Memory B cell (primary cell): ENCODE results near the gene SLC12A7.

ENCODE experiments used
- ATAC-seq: fragments of 150-1000 bp; cut with Tn5 transposase; 2 replicates; pipeline ENCODE4 v1.10.0; 2021; ENCODE audit warnings: low read depth, mild to moderate bottlenecking, moderate library complexity
- DNase-seq, 2 donors: peaks; one replicate each; pipeline ENCODE4 v3.0.0; 2022; ENCODE audit warnings: low spot score in 2 of 2
- H3K27ac Mint-ChIP-seq: one replicate; pipeline ENCODE4 v1.8.0; 2022; ENCODE audit warnings: mild to moderate bottlenecking, moderate library complexity, mixed read lengths
- H3K27me3 Mint-ChIP-seq: one replicate; pipeline ENCODE4 v1.8.0; 2022; ENCODE audit warnings: mixed read lengths
- H3K36me3 Mint-ChIP-seq: one replicate; pipeline ENCODE4 v1.8.0; 2022; ENCODE audit warnings: mild to moderate bottlenecking, mixed read lengths
- H3K4me1 Mint-ChIP-seq: one replicate; pipeline ENCODE4 v1.8.0; 2022; ENCODE audit warnings: mixed read lengths
- H3K4me3 Mint-ChIP-seq: one replicate; pipeline ENCODE4 v1.8.0; 2022; ENCODE audit warnings: mild to moderate bottlenecking, moderate library complexity, mixed read lengths
- H3K9me3 Mint-ChIP-seq: one replicate; pipeline ENCODE4 v1.8.0; 2022; ENCODE audit warnings: mixed read lengths

Gene SLC12A7

GRCh38 chr5:1054018-1054798 is 57.7 kb downstream of the SLC12A7 start:
- Mint-ChIP-seq H3K4me1 (no peaks in the 10 kb centered on the region), H3K9me3 (no peaks in the 10 kb centered on the region), H3K27me3 (no peaks in the 10 kb centered on the region), H3K4me3 (no peak overlapping the region), H3K36me3 (peaks cover 12% of the 10 kb centered on the region), H3K27ac (no peak overlapping the region)
- no peak for DNase-seq
- no peak for ATAC-seq

DNA sequence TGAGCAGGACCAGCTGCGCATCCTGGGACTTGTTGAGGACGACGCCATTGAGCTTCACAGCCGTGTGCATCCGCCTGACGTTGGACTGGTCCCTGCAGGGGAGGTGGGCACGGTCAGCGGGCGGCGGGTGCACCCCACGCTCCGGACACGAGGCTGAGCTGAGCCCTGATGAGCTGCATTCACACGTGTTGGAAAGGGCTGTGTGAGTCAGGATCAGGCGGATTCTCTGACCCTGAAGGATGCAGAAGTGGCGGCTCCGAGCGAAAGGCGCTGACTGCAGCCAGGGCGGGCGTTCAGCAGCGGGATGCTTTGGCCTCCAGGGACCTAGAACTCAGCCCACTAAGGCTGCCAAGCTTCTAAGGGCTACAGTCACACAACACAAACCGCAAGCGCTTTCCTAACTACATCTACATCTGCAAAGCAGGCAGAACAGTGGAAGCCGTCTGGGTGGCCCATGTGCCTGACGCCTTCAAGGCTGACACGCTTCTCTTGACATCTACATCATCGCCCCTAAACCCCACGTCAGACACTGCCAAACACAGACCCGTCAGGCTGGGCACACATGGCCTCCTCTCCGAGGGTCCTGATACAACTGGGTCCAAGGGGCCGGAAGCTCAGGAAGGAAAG is 58.4 kb downstream of the SLC12A7 start:
- DNase-seq (no peak), ATAC-seq (no peak)
- Mint-ChIP-seq H3K27ac (no peak overlapping the region), H3K9me3 (peaks cover under 1% of the 10 kb centered on the region), H3K36me3 (peaks cover 11% of the 10 kb centered on the region), H3K4me1 (peaks cover under 1% of the 10 kb centered on the region), H3K4me3 (no peak overlapping the region), H3K27me3 (no peaks in the 10 kb centered on the region)

- Mint-ChIP-seq H3K27me3 (no peaks in the 10 kb centered on the region), H3K9me3 (peaks cover 6% of the 10 kb centered on the region), H3K4me3 (no peak overlapping the region), H3K36me3 (peaks cover 11% of the 10 kb centered on the region), H3K4me1 (peaks cover 3% of the 10 kb centered on the region), H3K27ac (no peak overlapping the region)
- ATAC-seq (no peak), DNase-seq (no peak)
Observed at GRCh38 chr5:1052641-1053390, 59.0 kb downstream of the SLC12A7 start.

GRCh38 chr5:1052076-1052475 is 59.8 kb downstream of the SLC12A7 start:
- Mint-ChIP-seq H3K27me3 (no peaks in the 10 kb centered on the region), H3K4me1 (peaks cover 6% of the 10 kb centered on the region), H3K27ac (no peak overlapping the region), H3K9me3 (peaks cover 14% of the 10 kb centered on the region), H3K4me3 (no peak overlapping the region), H3K36me3 (peaks cover 11% of the 10 kb centered on the region)
- DNase-seq (no peak), ATAC-seq (no peak)

DNA sequence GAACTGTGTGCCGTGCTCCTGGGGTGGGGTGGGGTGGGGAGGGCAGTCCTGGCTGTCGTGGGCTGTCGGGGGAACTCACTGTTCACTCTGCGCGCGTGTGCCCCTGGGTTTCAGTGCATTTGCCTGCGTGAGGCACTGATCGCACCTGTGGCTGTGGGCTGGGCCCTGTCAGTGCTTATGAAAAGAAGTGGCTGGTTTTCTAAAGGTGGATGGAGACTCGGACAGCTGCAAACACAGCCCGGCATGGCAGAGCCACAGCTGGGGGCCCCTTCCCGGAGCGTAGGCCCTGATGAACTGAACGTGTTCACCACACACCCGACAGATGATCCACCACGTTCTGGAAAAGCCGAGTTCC is 60.5 kb downstream of the SLC12A7 start:
- DNase-seq (no peak), ATAC-seq (no peak)
- Mint-ChIP-seq H3K27ac (no peak overlapping the region), H3K36me3 (peaks cover 11% of the 10 kb centered on the region), H3K4me1 (peaks cover 14% of the 10 kb centered on the region), H3K9me3 (peaks cover 21% of the 10 kb centered on the region), H3K27me3 (no peaks in the 10 kb centered on the region), H3K4me3 (no peak overlapping the region)

DNA sequence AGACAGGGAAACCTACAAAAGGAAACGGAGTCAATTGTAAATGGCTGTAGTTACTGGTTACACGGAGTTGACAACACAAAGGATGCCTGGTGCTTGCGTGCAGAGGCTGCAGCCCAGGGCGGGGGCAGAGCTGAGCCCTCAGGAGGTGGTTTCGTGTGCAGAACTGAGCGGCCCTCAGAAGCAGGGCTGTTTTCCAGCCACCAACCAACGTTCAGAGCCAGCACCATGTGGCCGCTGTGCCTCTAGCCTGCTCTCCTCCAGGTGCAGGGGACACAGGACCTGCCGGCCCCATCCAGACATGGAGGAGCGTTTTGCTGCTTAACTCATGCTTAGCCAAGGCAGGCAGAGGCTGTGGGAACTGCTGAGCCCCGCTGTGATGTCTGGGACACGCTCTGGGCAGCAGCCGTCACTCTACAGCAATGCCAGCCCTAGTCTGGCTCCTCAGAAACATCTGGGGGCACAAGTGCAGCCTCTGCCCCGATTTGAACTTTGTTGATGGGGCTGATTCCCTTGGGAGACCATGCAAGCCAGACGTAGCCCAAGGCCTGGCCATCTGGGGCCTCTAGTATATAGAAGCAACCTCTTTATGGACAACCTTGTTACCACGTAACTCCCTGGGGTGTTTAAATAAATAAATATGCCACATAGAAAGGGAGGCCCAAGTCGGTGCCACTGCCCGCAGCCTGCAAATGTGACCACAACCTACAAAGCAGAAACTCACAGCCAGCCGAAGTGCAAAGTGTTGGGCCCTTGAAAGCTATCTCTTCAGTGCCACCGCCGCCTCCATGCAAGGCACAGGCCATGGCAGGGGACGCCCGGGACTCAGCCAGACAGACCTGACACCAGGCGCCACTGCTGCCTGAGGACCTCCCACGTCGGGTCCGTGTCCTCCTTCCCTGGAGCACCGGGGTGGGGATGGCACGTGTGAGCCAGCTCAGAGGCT is 61.2 kb downstream of the SLC12A7 start:
- no peak for DNase-seq
- Mint-ChIP-seq H3K27me3 (no peaks in the 10 kb centered on the region), H3K4me3 (no peak overlapping the region), H3K27ac (no peak overlapping the region), H3K9me3 (peaks cover 27% of the 10 kb centered on the region), H3K4me1 (peaks cover 20% of the 10 kb centered on the region), H3K36me3 (peaks cover 8% of the 10 kb centered on the region)
- ATAC-seq, result no peak

DNA sequence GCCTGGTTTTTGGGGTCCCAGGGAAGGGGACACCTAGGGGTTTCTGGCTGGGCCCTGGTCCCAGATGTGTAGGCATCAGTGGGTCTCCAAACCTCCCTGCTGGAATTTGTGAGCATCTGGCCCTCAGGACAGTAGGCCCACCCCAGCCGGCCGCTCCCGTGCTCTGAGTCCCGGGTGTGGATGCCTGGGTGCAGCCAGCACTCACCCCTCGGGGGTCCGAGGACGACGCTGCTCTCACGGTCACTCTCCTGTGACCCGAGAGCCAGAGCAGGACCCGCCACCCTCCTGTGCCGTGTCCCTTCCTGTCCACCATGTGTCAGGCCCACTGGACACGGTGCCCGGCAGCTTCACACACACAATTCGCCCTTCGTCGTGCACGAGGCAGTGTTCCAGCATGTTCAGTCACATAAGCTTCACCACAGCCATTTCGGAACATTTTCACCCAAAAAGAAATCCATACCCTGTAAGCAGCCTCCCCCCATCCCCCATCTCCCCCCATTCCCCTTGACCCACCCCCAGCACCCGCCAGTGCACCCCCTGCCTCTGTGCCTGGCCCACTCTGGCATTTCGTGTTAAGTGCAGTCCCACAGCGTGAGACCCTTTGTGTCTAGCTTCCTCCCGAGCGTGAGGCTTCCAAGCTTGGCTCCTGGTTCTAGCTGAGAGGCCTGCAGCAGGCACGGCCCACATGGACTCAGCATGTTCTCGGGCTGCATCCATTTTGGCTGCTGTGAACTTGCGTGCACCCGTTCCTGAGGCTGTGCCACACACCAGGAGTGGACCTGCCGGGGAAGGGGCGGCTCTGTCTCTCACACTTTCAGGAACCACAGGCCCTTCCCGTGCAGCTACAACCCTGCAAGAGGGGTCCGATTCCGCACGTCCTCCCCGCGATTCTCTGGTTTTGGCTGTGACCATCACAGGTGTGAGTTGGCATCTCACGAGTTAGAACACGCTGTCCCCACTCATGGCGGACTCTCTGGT is 62.7 kb downstream of the SLC12A7 start:
- Mint-ChIP-seq H3K9me3 (peaks cover 42% of the 10 kb centered on the region), H3K27me3 (peaks cover 2% of the 10 kb centered on the region), H3K4me1 (peaks cover 35% of the 10 kb centered on the region), H3K4me3 (no peak overlapping the region), H3K27ac (peak overlapping the region; percentile 9), H3K36me3 (peaks cover 6% of the 10 kb centered on the region)
- DNase-seq (no peak), ATAC-seq (no peak)

DNA sequence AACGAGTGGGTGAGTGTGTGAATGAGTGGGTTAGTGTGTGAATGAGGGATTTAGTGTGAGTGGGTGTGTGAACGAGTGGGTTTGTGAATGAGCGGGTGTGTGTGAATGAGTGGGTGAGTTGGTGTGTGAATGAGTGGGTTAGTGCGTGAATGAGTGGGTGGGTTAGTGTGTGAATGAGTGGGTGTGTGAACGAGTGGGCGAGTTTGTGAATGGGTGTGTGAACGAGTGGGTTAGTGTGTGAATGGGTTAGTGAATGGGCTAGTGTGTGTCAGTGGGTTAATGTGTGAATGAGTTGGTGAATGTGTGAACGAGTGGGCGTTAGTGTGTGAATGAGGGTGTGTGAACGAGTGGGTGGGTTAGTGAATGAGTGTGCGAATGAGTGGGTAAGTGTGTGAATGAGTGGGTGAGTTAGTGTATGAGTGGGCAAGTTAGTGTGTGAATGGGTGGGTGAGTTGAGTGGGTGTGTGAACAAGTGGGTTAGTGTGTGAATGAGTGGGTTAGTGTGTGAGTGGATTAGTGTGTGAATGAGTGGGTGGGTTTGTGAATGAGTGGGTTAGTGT is 63.6 kb downstream of the SLC12A7 start:
- no peak for DNase-seq
- peaks cover 50% of the 10 kb centered on the region for H3K9me3 Mint-ChIP-seq
- no peak overlapping the region for H3K4me3 Mint-ChIP-seq
- peaks cover 2% of the 10 kb centered on the region for H3K27me3 Mint-ChIP-seq
- no peak for ATAC-seq
- peak overlapping the region; percentile 9 for H3K27ac Mint-ChIP-seq
- peaks cover 4% of the 10 kb centered on the region for H3K36me3 Mint-ChIP-seq
- H3K4me1 Mint-ChIP-seq, result peaks cover 44% of the 10 kb centered on the region

DNA sequence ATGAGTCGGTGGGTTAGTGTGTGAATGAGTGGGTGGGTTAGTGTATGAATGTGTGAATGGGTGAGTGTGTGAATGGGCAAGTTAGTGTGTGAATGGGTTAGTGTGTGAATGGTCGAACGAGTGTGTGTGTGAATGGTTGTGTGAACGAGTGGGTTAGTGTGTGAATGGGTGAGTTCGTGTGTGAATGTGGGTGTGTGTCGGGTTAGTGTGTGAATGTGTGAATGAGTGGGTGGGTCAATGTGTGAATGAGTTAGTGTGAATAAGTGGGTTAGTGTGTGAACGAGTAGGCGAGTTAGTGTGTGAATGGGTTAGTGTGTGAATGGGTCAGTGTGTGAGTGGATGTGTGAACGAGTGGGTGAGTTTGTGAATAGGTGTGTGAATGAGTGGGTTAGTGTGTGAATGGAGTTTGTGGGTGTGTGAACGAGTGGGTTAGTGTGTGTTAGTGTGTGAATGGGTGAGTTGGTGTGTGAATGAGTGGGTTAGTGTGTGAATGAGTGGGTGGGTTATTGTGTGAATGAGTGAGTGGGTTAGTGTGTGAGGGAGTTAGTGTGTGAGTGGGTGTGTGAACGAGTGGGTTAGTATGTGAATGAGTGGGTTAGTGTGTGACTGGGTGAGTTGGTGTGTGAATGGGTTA is 64.4 kb downstream of the SLC12A7 start:
- DNase-seq (no peak), ATAC-seq (no peak)
- Mint-ChIP-seq H3K27ac (no peak overlapping the region), H3K27me3 (peaks cover 3% of the 10 kb centered on the region), H3K36me3 (peaks cover 4% of the 10 kb centered on the region), H3K9me3 (peaks cover 58% of the 10 kb centered on the region), H3K4me3 (no peak overlapping the region), H3K4me1 (peaks cover 52% of the 10 kb centered on the region)

- no peak for ATAC-seq
- no peak for DNase-seq
- Mint-ChIP-seq H3K36me3 (no peaks in the 10 kb centered on the region), H3K4me1 (peaks cover 64% of the 10 kb centered on the region), H3K27me3 (peaks cover 3% of the 10 kb centered on the region), H3K9me3 (peaks cover 72% of the 10 kb centered on the region), H3K4me3 (no peak overlapping the region), H3K27ac (peak overlapping the region; percentile 42)
Observed at GRCh38 chr5:1045960-1046560, 65.8 kb downstream of the SLC12A7 start.

DNA sequence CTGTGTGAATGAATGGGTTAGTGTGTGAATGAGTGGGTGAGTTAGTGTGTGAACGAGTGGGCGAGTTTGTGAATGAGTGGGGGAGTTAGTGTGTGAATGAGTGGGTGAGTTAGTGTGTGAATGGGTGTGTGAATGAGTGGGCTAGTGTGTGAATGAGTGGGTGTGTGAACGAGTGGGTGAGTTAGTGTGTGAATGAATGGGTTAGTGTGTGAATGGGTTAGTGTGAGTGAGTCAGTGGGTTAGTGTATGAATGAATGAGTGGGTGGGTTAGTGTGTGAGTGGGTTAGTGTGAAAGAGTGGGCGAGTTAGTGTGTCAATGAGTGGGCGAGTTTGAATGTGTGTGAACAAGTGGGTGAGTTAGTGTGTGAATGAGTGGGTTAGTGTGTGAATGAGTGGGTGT is 67.7 kb downstream of the SLC12A7 start:
- ATAC-seq (no peak), DNase-seq (no peak)
- Mint-ChIP-seq H3K9me3 (peaks cover 74% of the 10 kb centered on the region), H3K27me3 (peaks cover 3% of the 10 kb centered on the region), H3K4me3 (no peak overlapping the region), H3K27ac (peak overlapping the region; percentile 18), H3K36me3 (no peaks in the 10 kb centered on the region), H3K4me1 (peaks cover 66% of the 10 kb centered on the region)

GRCh38 chr5:1043327-1043726 is 68.5 kb downstream of the SLC12A7 start:
- DNase-seq (no peak), ATAC-seq (no peak)
- Mint-ChIP-seq H3K9me3 (peaks cover 72% of the 10 kb centered on the region), H3K4me3 (no peak overlapping the region), H3K36me3 (no peaks in the 10 kb centered on the region), H3K4me1 (peaks cover 64% of the 10 kb centered on the region), H3K27ac (peak overlapping the region; percentile 17), H3K27me3 (peaks cover 3% of the 10 kb centered on the region)
